Activated CD4-positive, alpha-beta T cell treated with anti-CD3 and anti-CD28 coated beads for 48 hours (primary cell): Measurements from ENCODE around the gene SYNPR.

ENCODE experiments used
- DNase-seq: peaks from one replicate; pipeline ENCODE4 v3.0.0-alpha.2; 2020

SYNPR gene

GRCh38 chr3:63477494-63478129 is 199.5 kb downstream of the SYNPR start:
- no peak for DNase-seq

DNA sequence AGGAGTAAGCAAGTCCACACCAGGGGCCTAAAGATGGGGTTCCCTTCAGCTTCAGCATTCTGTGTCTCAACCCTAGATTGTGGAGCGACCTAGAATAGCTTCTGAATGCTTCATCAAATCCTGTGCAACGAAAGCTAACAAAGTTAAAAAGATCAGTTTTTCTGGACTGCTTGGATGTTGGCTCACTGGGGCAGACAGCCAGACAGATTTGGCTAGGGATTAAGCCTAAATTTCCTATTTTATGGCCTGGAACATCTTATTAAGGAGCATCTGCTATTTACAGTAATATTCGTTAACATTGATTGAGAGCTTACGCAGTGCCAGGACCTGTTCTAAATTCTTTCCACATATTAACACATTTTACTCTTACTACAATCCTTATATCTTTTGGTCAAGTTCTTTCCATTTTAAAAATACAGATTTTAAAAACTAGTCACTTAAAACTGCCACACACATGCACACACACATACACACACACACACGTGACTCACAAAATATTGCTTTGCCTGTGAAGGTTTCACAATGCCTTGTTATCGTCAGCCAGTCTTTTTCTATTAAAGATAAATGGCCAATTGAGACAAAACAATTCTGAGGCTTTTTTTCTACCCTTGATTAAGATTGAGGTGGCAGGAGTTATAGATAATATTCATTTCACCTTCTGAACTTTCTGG is 201.0 kb downstream of the SYNPR start:
- no peak for DNase-seq

DNA sequence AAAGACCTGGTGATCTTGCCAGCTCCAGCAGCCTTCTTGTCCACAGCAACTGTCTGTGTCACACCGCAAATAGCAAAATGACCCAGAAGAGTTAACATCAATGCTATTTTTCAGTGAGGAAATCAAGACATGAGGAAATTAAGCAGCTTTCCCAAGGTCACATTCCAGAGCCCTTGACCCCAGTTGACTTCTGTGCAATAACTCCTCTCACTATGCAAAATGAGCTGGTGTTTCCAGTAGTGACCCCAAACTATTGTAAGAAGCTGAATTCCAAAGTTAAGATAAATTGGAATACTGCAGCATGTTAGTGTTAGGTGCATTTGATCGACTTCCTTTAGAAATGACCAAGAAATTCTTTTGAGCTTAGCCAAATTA is 201.5 kb downstream of the SYNPR start:
- no peak for DNase-seq

GRCh38 chr3:63481627-63482026 is 203.5 kb downstream of the SYNPR start:
- DNase-seq: no peak

DNA sequence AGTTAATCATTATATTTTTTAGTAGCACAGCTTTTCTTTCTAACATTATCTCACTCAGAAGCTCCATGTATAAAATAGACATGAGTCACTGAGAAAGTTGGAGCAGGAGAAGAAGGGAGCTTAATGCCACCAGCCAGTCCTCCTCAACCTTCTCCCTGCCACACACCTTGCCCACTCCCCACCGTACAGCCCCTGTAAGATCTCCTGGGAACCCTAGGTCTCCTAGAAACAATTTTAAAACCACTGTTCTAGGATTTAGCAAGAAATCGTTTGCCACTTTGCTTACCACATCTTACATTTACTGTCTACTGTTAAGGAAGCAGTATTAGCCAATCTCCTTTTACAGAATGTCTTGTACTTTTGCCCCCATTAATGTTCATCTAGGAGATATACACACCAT is 204.2 kb downstream of the SYNPR start:
- DNase-seq: no peak

- DNase-seq: no peak
These were observed 214.4 kb downstream of the SYNPR start for GRCh38 chr3:63492464-63492863.

- DNase-seq: no peak
These were observed 215.0 kb downstream of the SYNPR start for GRCh38 chr3:63493101-63493500.

DNA sequence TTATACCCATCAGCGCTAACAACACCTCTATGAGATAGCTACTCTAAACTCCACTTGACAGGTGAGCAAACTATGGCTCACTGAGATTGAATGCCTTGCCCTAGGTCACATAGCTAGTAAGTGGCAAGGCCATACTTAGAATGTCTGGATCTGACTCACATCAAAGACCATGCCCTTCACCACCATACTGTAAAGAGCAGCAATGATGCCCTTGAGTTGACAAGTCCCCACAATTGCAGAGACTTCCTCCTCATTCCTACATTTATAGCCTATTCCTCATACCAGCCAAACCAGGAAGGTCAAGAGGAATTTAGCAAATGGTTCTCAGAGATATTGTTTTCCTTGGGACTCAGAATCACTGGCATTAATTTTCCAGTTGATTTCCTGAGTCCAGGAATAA is 216.5 kb downstream of the SYNPR start:
- no peak for DNase-seq

DNA sequence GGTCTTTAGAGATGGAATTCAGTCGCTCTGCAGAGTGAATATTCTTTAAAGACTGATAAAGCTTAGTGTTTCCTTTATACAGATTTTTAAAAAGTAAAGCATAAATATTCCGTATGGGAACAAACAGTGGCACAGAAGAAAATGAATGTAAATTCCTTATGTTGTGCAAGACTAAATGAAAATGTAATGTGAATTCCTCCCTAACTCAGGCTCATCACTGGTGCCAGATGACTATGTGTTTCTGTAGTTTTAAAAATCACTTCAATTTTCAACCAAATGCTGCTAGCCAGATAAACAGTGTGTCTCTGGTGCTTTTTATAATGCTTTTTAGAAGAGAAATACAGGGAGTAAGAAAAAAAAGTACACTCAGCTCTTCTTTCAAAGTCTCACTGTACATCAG is 219.5 kb downstream of the SYNPR start:
- DNase-seq: no peak

- DNase-seq: no peak
These were observed 222.1 kb downstream of the SYNPR start for GRCh38 chr3:63500196-63500595.

- DNase-seq: no peak
These were observed 230.2 kb downstream of the SYNPR start for GRCh38 chr3:63508305-63508704.

DNA sequence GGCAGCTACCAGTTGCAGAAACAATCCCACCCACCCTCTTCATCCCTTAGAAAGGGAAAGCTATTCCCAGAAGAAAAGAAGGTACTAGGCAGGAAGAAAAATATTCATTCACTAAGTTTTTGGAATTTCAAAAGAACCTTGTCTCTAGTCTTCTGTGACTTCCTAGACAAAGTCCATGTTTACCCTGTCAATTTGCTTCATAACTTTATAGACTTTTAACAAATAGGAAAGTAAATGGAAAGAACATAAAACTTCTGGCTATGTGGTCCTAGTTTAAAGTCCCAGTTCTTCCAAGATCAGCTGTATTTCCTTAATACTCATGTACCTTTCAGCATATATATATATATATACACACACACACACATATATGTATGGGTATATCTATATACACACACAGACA is 230.7 kb downstream of the SYNPR start:
- DNase-seq: no peak

DNA sequence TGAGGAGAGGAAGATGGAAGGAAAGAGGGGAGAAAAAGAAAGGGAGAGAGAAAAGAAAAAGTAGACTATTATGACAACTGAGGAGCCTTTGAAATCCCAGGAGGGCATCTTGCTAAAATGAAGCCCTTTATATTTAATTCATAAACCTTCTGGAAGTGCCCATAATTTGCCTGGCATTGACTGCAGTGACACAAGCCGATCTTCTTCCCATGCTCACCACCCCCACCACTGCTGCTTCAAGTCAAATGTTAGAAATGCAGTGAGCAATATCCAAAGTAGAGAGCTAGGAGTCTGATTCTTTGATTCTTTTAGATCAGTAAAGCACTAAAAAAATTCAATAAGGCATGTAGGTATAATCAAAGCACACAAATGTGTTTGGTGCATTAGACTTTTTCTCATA is 235.7 kb downstream of the SYNPR start:
- DNase-seq: no peak

GRCh38 chr3:63514678-63515077 is 236.6 kb downstream of the SYNPR start:
- DNase-seq: no peak

- no peak for DNase-seq
These were observed 241.3 kb downstream of the SYNPR start for GRCh38 chr3:63519426-63519825.

GRCh38 chr3:63521657-63522056 is 243.5 kb downstream of the SYNPR start:
- no peak for DNase-seq

- no peak for DNase-seq
These were observed 245.0 kb downstream of the SYNPR start for GRCh38 chr3:63523100-63523499.

DNA sequence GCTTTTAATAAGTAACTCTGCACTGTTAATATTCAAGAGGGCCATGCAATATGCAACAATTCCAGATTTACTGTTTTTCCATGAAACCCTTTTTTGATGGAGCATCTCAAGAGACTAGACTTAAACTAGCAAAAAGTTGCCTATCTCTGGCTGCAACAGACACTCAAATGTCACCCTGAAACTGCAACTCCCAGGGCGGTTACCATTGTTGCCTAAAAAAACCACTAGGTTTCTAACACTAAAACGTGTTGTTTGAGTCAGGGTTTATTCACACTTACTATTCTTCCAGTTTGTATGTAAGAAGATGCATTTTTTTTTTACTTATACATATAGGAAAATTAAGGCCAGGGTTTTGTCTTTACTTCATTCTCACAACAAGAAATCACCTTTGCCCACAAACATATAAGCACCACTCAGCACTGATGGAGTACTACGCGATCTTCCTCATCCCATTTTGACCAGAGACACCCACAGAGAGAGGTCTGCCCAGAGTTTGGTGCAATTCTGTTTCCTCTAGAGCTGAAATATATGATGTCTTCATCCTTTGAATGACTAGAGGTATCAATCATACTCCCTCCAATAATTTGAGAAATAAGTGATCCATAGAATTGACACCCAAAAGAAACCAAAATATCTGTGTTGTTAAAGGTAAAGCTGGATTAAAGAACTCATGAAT is 250.4 kb downstream of the SYNPR start:
- no peak for DNase-seq

DNA sequence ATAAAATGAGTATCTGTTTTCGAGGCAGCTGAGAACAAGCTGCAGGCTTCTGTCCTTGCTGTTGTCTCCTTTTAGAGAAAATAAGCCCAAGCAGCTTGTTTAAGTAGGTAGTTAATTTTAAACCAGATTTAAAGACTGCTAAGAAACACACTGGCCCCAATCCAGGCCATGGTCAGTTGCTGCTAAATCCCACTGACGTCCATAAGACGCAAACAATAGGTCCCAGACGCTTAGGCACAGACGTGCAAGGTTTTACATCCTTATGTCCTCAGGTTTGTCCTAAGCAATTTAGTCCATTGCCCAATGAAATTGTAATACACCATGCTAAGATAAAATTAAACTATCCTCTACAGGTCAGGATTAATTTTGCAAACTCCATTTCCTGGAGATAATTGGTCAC is 254.4 kb downstream of the SYNPR start:
- no peak for DNase-seq

DNA sequence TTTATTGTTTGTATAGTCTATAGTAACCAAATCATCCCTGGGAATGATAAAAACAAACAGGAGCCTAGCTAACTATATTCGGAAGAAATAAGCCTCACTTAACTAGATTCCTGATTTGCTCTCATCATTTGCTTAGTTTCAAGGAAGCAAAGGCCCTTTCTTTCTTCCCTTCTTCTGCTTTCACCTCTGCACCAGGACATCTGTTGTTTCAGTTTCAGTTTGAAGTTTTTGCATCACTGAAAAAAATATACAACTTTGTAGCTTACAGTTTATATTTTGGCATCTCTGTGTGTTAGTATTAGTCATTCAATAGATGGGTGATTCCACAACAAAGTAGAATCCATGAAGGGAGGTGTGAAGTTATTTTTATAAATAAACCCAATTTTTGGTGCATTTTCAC is 260.8 kb downstream of the SYNPR start:
- no peak for DNase-seq

DNA sequence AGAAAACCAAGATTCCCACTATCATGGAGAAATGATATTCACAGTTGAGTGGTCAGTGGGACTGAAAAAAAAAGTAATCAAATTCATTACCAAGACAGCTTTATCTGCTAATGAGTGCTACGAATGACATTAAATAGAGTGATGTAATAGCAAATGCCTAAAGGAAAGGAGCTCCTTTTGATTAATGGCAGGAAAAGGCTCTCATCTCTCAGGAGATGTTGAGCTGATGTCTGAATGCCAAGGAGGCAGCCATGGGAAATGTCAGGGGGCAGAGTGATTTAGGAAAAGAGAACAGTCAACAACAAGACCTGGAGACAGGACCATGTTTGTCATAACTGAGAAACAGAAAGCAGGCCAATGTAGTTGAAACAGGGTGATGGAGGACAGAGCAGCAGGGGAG is 277.7 kb downstream of the SYNPR start:
- DNase-seq: no peak

DNA sequence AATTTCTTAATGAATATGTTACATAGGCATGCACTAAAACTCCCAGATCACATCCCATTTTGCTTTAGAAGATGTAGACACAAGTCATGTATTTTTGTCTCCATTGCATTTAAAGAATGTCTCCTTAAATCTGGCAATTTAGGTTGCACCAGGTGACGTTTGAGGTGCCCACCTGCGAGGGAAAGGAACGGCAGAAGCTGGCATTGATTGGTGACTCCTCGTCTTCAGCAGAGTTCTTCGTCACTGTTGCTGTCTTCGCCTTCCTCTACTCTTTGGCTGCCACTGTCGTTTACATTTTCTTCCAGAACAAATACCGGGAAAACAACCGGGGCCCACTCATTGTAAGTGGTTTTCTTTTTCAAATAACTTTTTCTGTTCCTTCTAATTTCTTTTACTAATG is 278.3 kb downstream of the SYNPR start:
- no peak for DNase-seq

DNA sequence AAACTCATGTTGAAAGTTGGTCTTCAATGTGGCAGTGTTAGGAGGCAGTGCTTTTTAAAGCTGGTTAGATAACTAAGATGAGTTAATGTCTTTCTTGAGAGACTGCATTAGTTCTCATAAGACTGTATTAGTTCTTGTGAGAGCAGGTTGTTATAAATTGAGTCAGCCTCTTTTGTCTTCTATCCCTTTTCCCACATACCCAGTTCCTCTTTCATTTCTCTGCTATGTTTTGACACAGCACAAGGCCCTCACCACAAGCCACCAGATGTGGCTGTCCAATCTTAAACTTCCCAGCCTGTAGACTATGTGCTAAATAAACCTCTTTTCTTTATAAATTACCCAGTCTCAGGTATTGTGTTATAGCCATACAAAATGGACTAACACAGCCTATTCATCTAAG is 279.8 kb downstream of the SYNPR start:
- no peak for DNase-seq

- DNase-seq: no peak
These were observed 281.8 kb downstream of the SYNPR start for GRCh38 chr3:63559884-63560283.

- DNase-seq: no peak
These were observed 283.8 kb downstream of the SYNPR start for GRCh38 chr3:63561879-63562278.
